GM18858 (cell line): Measurements from ENCODE around the gene AHSG.
"Not testable (repeated sequence)": the region's sequence is repeated elsewhere in the genome, so short reads cannot be mapped to it uniquely, and the experiment has no call there.

Experiments
- ATAC-seq: cut with Tn5 transposase; IDR thresholded peaks from one replicate; pipeline ENCODE4 v1.9.1; 2021; ENCODE audit not compliant: unreplicated experiment

The AHSG gene, protein sequence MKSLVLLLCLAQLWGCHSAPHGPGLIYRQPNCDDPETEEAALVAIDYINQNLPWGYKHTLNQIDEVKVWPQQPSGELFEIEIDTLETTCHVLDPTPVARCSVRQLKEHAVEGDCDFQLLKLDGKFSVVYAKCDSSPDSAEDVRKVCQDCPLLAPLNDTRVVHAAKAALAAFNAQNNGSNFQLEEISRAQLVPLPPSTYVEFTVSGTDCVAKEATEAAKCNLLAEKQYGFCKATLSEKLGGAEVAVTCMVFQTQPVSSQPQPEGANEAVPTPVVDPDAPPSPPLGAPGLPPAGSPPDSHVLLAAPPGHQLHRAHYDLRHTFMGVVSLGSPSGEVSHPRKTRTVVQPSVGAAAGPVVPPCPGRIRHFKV

GRCh38 chr3:186612721-186613636, at the start of gene AHSG:
Gene AHSG (plus strand): TSS chr3:186613060. CDS start chr3:186613142, 82 bp downstream.
- no peak for ATAC-seq

GRCh38 chr3:186564586-186564985, 48.3 kb upstream of the AHSG start:
- ATAC-seq = no peak

DNA sequence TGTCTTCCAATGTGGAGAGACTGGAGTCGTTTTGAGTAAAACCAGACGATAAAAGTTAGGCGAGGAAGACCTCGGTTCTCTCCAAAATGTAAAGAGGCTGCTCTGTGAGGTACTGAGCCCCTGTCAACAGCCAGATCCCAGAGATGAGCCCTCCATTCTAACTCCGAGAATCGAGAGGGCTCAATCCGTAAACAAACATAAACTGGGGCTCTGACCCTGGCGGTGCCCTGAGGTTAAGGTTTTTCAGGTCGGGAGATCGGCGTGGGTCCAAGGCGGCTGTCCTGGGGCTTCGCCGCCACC, 46.1 kb upstream of the AHSG start:
- no peak for ATAC-seq

DNA sequence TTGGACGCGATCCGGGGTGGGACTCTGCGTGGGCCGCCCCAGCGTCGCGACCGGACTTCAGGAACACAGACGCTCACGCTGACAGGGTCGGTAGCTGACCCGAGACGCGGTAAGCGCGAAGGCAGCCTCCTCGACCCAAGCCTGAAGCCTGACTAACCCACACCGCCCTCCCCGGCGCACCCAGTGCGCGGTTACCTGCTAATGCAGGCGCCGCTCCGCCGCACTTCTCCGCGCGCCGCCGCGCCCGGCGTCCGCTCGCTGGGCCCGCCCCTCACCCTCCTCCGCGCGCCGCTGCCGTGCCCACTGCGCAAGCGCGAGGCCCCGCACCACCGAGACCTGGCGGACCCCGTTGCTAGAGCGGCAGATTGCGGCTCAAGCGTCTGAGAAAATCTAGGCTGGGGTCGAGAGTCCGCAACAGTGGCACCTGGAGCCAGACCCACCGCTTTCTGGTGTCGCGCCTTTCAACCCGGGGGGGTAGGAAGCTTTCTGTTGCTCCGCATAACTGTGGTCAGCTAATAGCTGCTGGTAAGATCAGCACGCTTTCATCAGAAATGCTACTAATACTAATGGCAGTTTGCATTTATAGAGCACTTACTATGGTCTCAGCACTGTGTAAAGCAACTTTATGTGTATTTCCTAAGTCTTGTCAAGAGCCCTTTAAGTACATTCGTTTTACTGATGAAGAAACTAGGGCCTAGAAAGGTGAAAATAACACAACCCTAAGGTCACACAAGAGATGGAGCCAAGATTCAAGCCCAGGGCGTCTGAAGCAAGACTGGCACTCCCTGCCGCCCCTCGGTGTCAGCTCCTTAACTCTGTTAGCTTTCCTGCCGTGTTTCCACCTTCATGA, 45.6 kb upstream of the AHSG start, which contains the start of gene TBCCD1:
TSS of gene TBCCD1 (minus strand) at position 268 of the 850 bp plus-strand sequence. CDS start 3,010 bp downstream, outside the sequence.
- peak; percentile 32 for ATAC-seq

GRCh38 chr3:186569361-186569760, 43.5 kb upstream of the AHSG start:
- ATAC-seq = not testable (repeated sequence)

DNA sequence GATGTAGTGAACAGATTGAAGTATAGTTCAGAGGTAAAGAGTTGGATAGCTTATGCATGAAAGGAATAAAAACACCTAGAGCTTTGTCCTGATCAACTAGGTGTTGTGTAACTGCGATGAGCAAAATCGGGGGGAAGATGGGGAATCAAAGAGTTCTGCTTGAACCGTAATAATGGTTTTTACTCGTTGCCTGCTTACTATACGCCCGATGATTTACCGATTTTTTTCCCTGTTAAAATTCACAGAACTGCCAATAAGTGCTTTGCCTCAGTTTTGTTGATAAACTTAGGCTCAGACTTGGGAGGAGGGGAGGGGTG, 43.1 kb upstream of the AHSG start:
- ATAC-seq = no peak

GRCh38 chr3:186570096-186570940, 42.5 kb upstream of the AHSG start, which contains the start of gene DNAJB11:
Gene DNAJB11 (plus strand): TSS chr3:186570720. CDS start chr3:186570898, 178 bp downstream.
- peak; percentile 79 for ATAC-seq

- ATAC-seq = no peak
Observed at GRCh38 chr3:186570941-186571643, 41.8 kb upstream of the AHSG start.

DNA sequence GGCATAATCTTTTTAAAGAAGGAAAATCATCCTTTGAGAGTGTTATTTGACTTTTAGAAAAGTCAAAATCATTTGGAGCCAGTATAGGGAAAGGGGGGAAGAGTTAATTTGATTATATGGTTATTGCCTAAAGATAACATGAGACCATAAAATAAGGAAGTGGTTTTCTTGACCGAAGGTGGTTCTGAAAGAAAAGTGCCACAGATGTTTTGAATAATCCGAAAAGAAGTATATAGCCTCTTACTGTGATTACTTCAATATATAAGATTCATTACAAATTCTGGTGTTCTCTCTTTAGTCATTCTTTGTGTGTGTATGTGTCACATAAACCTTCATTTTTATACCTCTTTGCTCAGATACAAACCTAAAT, 41.2 kb upstream of the AHSG start:
- ATAC-seq = no peak

DNA sequence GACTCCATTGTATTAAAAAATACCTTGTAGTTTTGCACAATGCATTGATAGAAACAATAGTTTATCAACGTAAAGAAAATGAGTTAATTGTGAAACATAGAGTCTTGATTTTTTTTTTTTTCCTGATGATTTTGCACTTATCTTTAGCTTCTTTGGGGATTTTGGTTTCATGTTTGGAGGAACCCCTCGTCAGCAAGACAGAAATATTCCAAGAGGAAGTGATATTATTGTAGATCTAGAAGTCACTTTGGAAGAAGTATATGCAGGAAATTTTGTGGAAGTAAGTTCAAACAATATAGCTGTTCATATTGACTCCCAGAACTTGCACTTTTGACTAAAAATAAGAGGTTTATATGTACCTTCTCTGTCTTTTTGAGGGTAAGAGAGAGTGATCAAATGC, 35.3 kb upstream of the AHSG start:
- ATAC-seq = no peak

- no peak for ATAC-seq
Observed at GRCh38 chr3:186580785-186581184, 32.1 kb upstream of the AHSG start.

GRCh38 chr3:186582541-186582940, 30.3 kb upstream of the AHSG start:
- no peak for ATAC-seq

GRCh38 chr3:186583831-186584230, 29.0 kb upstream of the AHSG start:
- no peak for ATAC-seq

- ATAC-seq = not testable (repeated sequence)
Observed at GRCh38 chr3:186586245-186586644, 26.6 kb upstream of the AHSG start.

DNA sequence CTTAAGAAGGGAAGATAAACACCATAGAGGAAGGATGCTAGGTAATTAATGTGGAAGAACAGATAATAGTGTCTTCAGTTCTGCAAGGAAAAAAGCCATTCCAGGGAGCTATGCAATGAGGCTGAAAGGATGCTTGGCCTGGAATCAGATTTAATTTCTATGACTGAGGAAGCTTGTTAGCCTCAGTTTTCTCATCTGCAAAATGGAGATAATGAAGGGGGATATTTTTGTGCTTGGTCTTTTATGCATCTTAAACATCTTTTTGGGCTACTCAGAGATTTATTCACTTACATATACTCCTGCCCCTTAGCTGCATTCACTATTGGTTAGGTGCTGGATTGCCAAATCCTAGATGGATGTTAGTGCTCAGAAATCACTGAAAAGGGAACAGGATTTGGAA, 25.7 kb upstream of the AHSG start:
- ATAC-seq = no peak

GRCh38 chr3:186588632-186589031, 24.2 kb upstream of the AHSG start:
- ATAC-seq = no peak

DNA sequence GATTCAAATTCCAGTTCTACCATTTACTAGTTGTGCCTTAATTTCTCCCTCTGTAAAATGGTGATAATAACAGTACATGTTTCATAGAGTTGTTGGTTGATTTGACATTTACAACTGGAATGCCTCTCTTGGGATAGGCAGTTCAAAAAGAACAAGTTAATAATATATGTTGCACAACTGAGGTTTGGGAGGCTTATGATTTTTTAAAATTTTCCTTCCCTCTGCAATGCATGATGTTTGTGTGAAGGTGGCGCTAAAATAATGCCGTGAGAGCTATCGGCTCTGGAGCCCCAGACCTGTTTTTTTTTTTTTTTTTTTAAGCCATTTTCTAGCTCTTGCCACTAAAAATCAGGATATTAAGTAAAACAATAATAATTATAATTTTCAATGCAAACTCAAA, 23.7 kb upstream of the AHSG start:
- no peak for ATAC-seq

DNA sequence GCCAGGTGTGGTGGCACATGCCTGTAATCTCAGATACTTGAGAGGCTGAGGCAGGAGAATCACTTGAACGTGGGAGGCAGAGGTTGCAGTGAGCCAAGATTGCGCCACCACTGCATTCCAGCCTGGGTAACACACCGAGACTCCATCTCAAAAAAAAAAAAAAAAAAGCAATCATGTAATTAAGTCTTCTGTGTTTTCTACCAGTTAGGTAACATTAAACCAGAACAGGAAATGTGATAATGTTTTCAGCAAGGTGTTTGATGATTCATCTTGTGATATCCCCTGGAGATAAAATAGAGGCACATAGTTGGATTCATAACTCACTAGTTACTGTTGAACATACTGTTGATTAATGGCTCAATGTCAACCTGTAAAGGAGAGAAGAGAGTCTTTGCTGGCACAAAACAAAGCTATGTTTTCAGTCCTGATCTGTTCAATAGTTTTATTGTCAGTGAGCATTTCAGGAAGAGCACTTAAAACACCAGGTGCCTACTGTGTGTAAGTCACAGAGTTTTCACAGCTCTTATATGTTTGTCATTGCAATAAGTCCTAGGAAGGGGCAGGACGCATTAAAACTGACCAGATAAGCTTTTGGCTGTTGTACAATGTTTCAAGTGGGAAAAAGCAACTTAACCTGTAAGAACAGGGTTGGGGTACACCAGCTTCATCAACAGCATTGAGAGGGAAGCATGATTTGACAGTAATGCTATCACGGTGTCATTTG, 22.8 kb upstream of the AHSG start:
- ATAC-seq = no peak
